Prostate gland (tissue), 2 donors: ENCODE measurements around the gene ETV6. TPM values are rescaled to one million over a fixed set of nuclear protein-coding genes. Genes with fewer than 3 reads are reported as not detected.

ENCODE experiments used
- DNase-seq: peaks from one replicate; pipeline ENCODE4 v3.0.0-alpha.2; 2019; ENCODE audit warnings: low spot score
- H3K27ac ChIP-seq, 2 donors: fragments of 200-600 bp; sonication (generic); 2 replicates each; pipeline ENCODE4 v1.5.1; 2017 to 2019
- H3K27me3 ChIP-seq: fragments of 200-600 bp; sonication (generic); replicated peaks from 2 replicates; pipeline ENCODE4 v1.5.1; 2019; ENCODE audit not compliant: insufficient read depth
- H3K36me3 ChIP-seq, 2 donors: fragments of 200-600 bp; sonication (generic); 1 replicate in 1 of 2; 2 replicates in 1 of 2; pipeline versions ENCODE4 v1.5.1 to v1.8.1; 2017 to 2019
- H3K4me1 ChIP-seq: fragments of 200-600 bp; sonication (generic); replicated peaks from 2 replicates; pipeline ENCODE4 v1.5.1; 2019
- H3K4me3 ChIP-seq, 2 donors: fragments of 200-600 bp; sonication (generic); 2 replicates each; pipeline ENCODE4 v1.5.1; 2017 to 2019
- H3K9me3 ChIP-seq: fragments of 200-600 bp; sonication (generic); 2 replicates; pipeline ENCODE4 v1.5.1; 2017
- CTCF ChIP-seq, 4 experiments: fragments of 200-600 bp in 2 of 4; fragments of 450-650 bp in 2 of 4; sonication (generic) in 2 of 4; IDR thresholded peaks; 1 replicate in 3 of 4; 2 replicates in 1 of 4; pipeline ENCODE4 v1.5.1; 2016 to 2019; ENCODE audit warnings: antibody characterized with exemption in 4 of 4, mild to moderate bottlenecking in 2 of 4, moderate library complexity in 2 of 4
- POLR2A ChIP-seq: fragments of 450-650 bp; IDR thresholded peaks from one replicate; pipeline ENCODE4 v1.6.1; 2016; ENCODE audit warnings: antibody characterized with exemption, mild to moderate bottlenecking
- POLR2AphosphoS5 ChIP-seq: sonication (generic); formaldehyde crosslinking; IDR thresholded peaks from one replicate; pipeline ENCODE4 v1.6.1; 2017; ENCODE audit warnings: antibody characterized with exemption
- WGBS: methylation state at CpG from one replicate; pipeline ENCODE4 v1.1.5; 2018; 5-methylcytosine and 5-hydroxymethylcytosine counted together
- intact Hi-C: fragments of 100-400 bp; cut with DNase I; formaldehyde crosslinking; loops from one replicate; pipeline ENCODE4 v1.14.2; 2022
- total RNA-seq, 2 donors: library from RNA; depleted of rRNA; stranded (reverse); fragments of >200 nt; gene quantifications; one replicate each; pipeline ENCODE4 v1.1.0, GENCODE V29; 2016

The ETV6 gene
- total RNA-seq, 2 donors from 2014 or later: 26.7 to 33.6 TPM

- Histone ChIP-seq H3K27ac (peak overlapping the region in 1 of 2 donors; percentile 13), H3K9me3 (no peaks in the 10 kb centered on the region)
- 31% methylated on average over 6 of the region's 6 CpGs for WGBS
Observed at GRCh38 chr12:11795913-11796459, 146.5 kb downstream of the ETV6 start.

GRCh38 chr12:11797317-11797913, 147.9 kb downstream of the ETV6 start:
- Histone ChIP-seq H3K36me3 (no peaks in the 10 kb centered on the region), H3K4me3 (no peak overlapping the region), H3K27ac (no peak overlapping the region), H3K9me3 (no peaks in the 10 kb centered on the region), H3K4me1 (peaks cover 7% of the 10 kb centered on the region), H3K27me3 (no peaks in the 10 kb centered on the region)
- 63% methylated on average over 5 of the region's 5 CpGs for WGBS
- TF ChIP-seq POLR2A (no peak), CTCF (IDR thresholded peaks at IDR 0.05) (no peak), POLR2AphosphoS5 (no peak)
- no peak for DNase-seq
- intact Hi-C loops: loop anchor here (10.0 kb wide), 1 partner anchor 143 kb away; no protein-coding TSS in a partner anchor

More at GRCh38 chr12:11795913-11796459, 146.5 kb downstream of the ETV6 start:
- intact Hi-C loops: loop anchor here (10.0 kb wide), 1 partner anchor 141 kb away; no protein-coding TSS in a partner anchor
- Histone ChIP-seq H3K36me3 (no peaks in the 10 kb centered on the region), H3K27me3 (no peaks in the 10 kb centered on the region), H3K4me1 (peaks cover 7% of the 10 kb centered on the region), H3K4me3 (no peak overlapping the region)
- no peak for DNase-seq
- TF ChIP-seq POLR2AphosphoS5: no peak
- no peak for TF ChIP-seq POLR2A
- TF ChIP-seq CTCF (IDR thresholded peaks at IDR 0.05): no peak

GRCh38 chr12:11798006-11798708, 148.7 kb downstream of the ETV6 start:
- H3K9me3 ChIP-seq: no peaks in the 10 kb centered on the region
- H3K27me3 ChIP-seq: no peaks in the 10 kb centered on the region
- no peak overlapping the region for H3K4me3 ChIP-seq
- H3K27ac ChIP-seq: no peak overlapping the region
- WGBS: 73% methylated on average over 7 of the region's 7 CpGs
- H3K4me1 ChIP-seq: peaks cover 7% of the 10 kb centered on the region
- intact Hi-C loops: loop anchor here (10.0 kb wide), 1 partner anchor 143 kb away; no protein-coding TSS in a partner anchor
- H3K36me3 ChIP-seq: no peaks in the 10 kb centered on the region
- no peak for DNase-seq
- TF ChIP-seq POLR2A (no peak), CTCF (IDR thresholded peaks at IDR 0.05) (no peak), POLR2AphosphoS5 (no peak)

- no peaks in the 10 kb centered on the region for H3K36me3 ChIP-seq
Observed at GRCh38 chr12:11798856-11799501, 149.5 kb downstream of the ETV6 start.

More at GRCh38 chr12:11798856-11799501, 149.5 kb downstream of the ETV6 start:
- Histone ChIP-seq H3K27ac (no peak overlapping the region), H3K4me3 (no peak overlapping the region), H3K27me3 (no peaks in the 10 kb centered on the region), H3K9me3 (no peaks in the 10 kb centered on the region), H3K4me1 (peaks cover 7% of the 10 kb centered on the region)
- no peak for DNase-seq
- 41% methylated on average over 4 of the region's 4 CpGs for WGBS
- intact Hi-C loops: loop anchor here (10.0 kb wide), 1 partner anchor 144 kb away; no protein-coding TSS in a partner anchor
- no peak for TF ChIP-seq POLR2A
- no peak for TF ChIP-seq POLR2AphosphoS5
- no peak for TF ChIP-seq CTCF (IDR thresholded peaks at IDR 0.05)
